Measurements from ENCODE around the gene NAA15.

The NAA15 gene

DNA sequence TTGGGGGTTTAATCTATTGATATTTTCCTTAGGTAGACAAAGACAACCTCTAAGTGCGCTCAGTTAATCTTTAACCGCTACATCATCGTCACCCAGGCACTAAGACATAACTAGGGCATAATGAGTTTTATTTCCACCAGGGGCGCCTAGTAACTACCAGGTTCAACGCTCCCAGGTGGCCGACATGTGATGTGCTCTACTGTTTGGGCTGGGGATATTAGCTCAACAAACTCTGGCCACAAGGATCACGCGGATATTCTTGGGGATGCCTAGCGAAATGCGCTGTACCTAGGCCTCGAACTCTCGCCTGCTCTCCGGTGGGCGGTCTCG is 151.7 kb downstream of the NAA15 start:
- peaks cover 33% of the 10 kb centered on the region for H3K36me3 Mint-ChIP-seq (ENCODE audit: low read depth)
- H3K9me3 Mint-ChIP-seq = peaks cover 11% of the 10 kb centered on the region
- H3K4me3 Mint-ChIP-seq = peak overlapping the region; percentile 98
- TF ChIP-seq, protein P1, sequence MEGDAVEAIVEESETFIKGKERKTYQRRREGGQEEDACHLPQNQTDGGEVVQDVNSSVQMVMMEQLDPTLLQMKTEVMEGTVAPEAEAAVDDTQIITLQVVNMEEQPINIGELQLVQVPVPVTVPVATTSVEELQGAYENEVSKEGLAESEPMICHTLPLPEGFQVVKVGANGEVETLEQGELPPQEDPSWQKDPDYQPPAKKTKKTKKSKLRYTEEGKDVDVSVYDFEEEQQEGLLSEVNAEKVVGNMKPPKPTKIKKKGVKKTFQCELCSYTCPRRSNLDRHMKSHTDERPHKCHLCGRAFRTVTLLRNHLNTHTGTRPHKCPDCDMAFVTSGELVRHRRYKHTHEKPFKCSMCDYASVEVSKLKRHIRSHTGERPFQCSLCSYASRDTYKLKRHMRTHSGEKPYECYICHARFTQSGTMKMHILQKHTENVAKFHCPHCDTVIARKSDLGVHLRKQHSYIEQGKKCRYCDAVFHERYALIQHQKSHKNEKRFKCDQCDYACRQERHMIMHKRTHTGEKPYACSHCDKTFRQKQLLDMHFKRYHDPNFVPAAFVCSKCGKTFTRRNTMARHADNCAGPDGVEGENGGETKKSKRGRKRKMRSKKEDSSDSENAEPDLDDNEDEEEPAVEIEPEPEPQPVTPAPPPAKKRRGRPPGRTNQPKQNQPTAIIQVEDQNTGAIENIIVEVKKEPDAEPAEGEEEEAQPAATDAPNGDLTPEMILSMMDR (IDR thresholded peaks at IDR 0.05; ENCODE audit: unreplicated experiment in 3 of 3) = peak; percentile 34 to 48 (median 36)
- peaks cover 56% of the 10 kb centered on the region for H3K4me1 Mint-ChIP-seq
- no peaks in the 10 kb centered on the region for H3K27me3 Mint-ChIP-seq (ENCODE audit: low read depth)
- peak overlapping the region; percentile 99 to 100 (median 99) for H3K27ac Mint-ChIP-seq

- TF ChIP-seq, protein P1 (IDR thresholded peaks at IDR 0.05; ENCODE audit: unreplicated experiment in 3 of 3) = peak in 1 of 3 experiments; percentile 7
- Mint-ChIP-seq H3K36me3 (ENCODE audit: low read depth) (peaks cover 30% of the 10 kb centered on the region), H3K27me3 (ENCODE audit: low read depth) (no peaks in the 10 kb centered on the region), H3K27ac (peak overlapping the region; percentile 99 to 100 (median 99)), H3K9me3 (peaks cover 9% of the 10 kb centered on the region), H3K4me3 (peak overlapping the region; percentile 98), H3K4me1 (peaks cover 60% of the 10 kb centered on the region)
Measured at GRCh38 chr4:139453371-139454110, 152.2 kb downstream of the NAA15 start.

DNA sequence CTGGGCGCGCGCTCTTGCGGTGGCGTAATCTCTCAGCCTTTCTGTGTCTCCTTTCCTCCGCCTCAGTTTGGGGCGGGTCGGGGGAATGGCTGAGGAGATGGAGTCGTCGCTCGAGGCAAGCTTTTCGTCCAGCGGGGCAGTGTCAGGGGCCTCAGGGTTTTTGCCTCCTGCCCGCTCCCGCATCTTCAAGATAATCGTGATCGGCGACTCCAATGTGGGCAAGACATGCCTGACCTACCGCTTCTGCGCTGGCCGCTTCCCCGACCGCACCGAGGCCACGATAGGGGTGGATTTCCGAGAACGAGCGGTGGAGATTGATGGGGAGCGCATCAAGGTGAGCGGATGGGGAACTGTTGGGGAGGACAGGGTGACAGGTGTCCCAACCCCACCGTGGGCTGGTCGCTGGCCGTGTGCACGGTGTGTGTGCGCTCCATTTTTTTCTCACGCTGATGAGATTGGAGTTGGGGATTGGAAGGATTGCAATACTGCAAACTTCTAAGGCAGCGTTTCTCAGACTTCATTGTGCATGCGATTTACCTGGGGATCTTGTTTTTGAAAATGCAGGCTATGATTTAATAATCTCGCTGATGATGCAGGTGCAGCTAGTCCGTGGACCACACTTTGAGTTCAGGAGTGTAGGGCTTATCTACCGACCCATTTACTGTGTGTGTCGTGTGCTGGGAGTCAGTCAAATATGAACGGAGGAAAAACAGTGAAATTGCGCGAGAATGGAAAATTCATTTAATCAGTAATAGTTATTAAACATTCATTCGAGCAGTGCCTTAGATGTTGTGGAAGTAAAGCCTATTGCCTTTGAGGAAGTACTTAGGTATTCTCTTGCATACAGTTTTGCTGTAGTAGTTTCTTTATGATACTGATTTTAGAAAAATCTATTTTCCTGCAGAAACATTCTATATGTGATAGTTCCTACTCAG is 153.1 kb downstream of the NAA15 start, which contains the start of gene RAB33B:
Gene RAB33B (plus strand): TSS at position 11 of the 935 bp plus-strand sequence. CDS start 75 bp downstream, at position 86.
- peaks cover under 1% of the 10 kb centered on the region for H3K9me3 Mint-ChIP-seq
- no peaks in the 10 kb centered on the region for H3K27me3 Mint-ChIP-seq (ENCODE audit: low read depth)
- peaks cover 65% of the 10 kb centered on the region for H3K4me1 Mint-ChIP-seq
- peak within 1 kb of the TSS; percentile 98 for H3K4me3 Mint-ChIP-seq
- H3K27ac Mint-ChIP-seq = peak within 1 kb of the TSS; percentile 99 to 100 (median 99)
- TF ChIP-seq, protein P1 (IDR thresholded peaks at IDR 0.05; ENCODE audit: unreplicated experiment in 3 of 3) = no peak
- peaks cover 21% of the 10 kb centered on the region for H3K36me3 Mint-ChIP-seq (ENCODE audit: low read depth)

DNA sequence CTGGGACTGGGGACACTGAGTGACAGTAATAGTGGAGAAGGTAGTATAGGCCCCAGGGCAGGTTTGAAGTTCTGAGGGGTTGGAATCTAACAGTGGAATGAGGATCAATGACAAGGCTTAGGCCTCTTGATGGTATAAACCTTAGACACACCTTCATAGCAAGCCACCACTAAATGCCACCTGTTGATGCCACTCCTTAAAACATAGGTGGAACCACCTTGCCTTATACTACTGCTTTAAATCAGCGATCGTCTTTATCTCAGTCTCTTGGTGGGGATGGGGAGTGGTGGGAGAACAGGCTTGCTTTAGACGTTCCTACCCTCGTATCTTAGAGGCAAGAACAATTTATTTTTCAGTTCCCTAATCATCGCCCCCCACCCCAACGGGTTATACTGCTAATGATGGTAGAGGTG is 153.8 kb downstream of the NAA15 start:
- Mint-ChIP-seq H3K27ac (peak overlapping the region; percentile 99 to 100 (median 99)), H3K4me1 (peaks cover 65% of the 10 kb centered on the region), H3K9me3 (no peaks in the 10 kb centered on the region), H3K27me3 (ENCODE audit: low read depth) (no peaks in the 10 kb centered on the region), H3K4me3 (peak overlapping the region; percentile 98), H3K36me3 (ENCODE audit: low read depth) (peaks cover 17% of the 10 kb centered on the region)
- TF ChIP-seq, protein P1 (IDR thresholded peaks at IDR 0.05; ENCODE audit: unreplicated experiment in 3 of 3) = no peak

- H3K27me3 Mint-ChIP-seq (ENCODE audit: low read depth) = no peaks in the 10 kb centered on the region
- peaks cover 62% of the 10 kb centered on the region for H3K4me1 Mint-ChIP-seq
- H3K36me3 Mint-ChIP-seq (ENCODE audit: low read depth) = peaks cover 9% of the 10 kb centered on the region
- TF ChIP-seq, protein P1 (IDR thresholded peaks at IDR 0.05; ENCODE audit: unreplicated experiment in 3 of 3) = no peak
- no peak overlapping the region for H3K27ac Mint-ChIP-seq
- no peaks in the 10 kb centered on the region for H3K9me3 Mint-ChIP-seq
- H3K4me3 Mint-ChIP-seq = peak overlapping the region; percentile 35 to 71 (median 53)
Measured at GRCh38 chr4:139457318-139457717, 156.0 kb downstream of the NAA15 start.
